ENCODE data around the gene SGCE.
A peak's percentile ranks its signal among the peaks of the same experiment; 100 is the strongest.

SGCE gene

GRCh38 chr7:94620703-94621118, 35.2 kb downstream of the SGCE start:
- DNase-seq: peak; percentile 35 to 81

GRCh38 chr7:94618126-94618525, 37.8 kb downstream of the SGCE start:
- DNase-seq: no peak

- no peak for DNase-seq
Observed at GRCh38 chr7:94616855-94617254, 39.1 kb downstream of the SGCE start.

DNA sequence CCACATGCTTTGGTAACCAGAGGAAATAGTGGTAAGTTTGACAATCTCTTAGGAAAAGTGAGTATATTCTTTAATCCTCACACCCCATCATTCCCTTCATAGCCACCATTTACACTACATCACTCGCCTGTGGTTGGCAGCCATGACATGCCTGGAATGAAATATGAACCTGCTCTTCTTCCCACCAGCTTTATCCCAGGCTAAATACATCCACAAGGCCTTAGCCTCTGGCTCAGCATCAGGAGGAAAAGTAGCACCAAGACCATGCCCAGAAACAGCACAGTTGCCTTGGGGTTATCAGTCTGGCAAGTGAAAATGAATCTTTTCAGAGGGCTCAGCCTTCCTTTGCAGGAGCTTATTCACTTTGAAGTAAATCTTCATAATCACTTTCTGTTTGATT, 40.3 kb downstream of the SGCE start:
- DNase-seq: no peak

GRCh38 chr7:94612661-94613060, 43.3 kb downstream of the SGCE start:
- DNase-seq: no peak

GRCh38 chr7:94612253-94612652, 43.7 kb downstream of the SGCE start:
- DNase-seq: no peak

DNA sequence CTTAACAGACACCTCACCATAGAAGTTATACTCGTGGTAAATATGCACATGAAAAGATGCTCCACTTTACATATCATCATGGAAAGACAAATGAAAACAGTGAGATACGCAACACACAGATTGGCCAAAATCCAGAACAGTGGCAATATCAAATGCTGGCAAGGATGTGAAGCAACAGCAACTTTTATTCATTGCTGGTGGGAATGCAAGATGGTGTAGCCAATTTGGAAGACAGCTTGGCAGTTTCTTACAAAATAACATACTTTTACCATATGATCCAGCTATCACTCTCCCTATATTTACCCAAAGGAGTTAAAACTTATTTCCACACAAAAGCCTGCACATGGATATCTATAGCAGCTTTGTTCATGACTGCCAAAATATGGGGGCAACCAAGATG, 46.4 kb downstream of the SGCE start:
- DNase-seq: no peak

- DNase-seq: no peak
Observed at GRCh38 chr7:94605031-94605430, 50.9 kb downstream of the SGCE start.

DNA sequence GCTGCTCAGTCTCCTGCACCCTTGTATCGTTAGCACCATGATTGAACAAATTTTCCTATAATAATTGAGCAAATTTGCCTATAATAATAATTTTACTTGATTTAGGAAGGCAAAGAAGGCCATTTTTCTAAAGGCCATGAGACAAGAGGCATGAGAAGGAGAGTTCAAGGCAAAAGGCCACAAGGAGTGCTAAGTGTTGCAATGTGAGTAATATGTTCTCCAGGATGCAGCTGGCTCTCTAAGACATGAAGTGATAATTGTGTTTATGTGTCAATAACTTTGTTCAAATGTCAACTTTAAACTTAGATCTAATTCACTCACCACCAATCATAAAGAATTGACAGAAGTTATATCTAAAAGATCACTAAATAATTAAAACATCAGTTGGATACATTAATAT, 53.8 kb downstream of the SGCE start:
- DNase-seq: no peak

DNA sequence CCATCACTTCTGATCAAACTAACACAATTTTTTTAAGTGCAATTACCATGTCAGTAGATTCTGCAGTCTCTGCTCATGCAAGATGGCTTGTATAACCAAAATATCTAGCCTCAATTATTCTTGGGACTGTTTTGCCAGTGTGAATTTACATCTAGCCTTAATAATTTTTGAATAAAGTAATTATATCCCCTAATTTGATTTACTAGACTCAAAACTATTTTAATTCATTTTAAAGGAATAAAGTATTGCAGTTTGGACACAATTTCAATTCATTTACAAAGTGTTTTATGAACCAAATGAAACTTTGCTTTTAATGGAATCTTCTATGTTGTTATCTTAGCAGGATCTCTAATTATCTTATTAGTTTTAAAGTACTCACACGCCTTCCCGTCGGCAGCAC, 55.7 kb downstream of the SGCE start:
- no peak for DNase-seq

DNA sequence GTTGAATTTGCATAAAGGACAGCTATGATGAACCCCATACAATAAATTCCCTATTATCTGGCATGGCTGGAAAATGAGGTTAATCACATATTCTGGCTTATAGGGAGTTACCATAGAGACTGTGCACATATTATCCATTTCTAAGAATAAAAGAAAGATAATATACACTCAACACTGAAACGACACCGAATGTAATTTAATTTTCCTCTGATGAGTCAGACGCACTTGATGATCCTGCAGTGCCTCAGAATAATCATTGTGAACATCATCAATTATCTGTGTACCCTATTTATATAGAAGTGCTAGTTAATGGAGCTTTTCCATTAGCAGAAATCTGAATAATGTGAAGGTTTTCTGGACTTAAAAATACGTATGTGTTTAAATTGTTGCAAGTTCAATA, 60.2 kb downstream of the SGCE start:
- no peak for DNase-seq

GRCh38 chr7:94594882-94595281, 61.1 kb downstream of the SGCE start:
- no peak for DNase-seq

DNA sequence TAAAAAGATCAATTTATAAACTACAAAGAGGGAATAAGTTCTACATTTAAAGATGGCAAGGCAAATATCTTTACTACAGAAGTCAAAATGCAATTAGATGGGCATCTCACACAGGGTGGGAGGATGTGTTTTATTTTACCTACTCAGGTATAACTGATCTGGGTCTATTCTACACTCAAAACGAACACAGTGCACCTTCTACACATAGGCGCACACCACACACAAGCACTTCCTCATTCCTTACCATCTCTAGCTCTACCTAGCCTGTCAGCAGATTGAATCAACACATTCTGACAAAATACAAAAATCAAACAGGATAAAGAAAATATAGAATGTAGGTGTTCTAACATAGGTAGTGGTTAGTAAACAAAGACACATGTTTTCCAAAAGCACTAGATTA, 64.8 kb downstream of the SGCE start:
- DNase-seq: no peak

DNA sequence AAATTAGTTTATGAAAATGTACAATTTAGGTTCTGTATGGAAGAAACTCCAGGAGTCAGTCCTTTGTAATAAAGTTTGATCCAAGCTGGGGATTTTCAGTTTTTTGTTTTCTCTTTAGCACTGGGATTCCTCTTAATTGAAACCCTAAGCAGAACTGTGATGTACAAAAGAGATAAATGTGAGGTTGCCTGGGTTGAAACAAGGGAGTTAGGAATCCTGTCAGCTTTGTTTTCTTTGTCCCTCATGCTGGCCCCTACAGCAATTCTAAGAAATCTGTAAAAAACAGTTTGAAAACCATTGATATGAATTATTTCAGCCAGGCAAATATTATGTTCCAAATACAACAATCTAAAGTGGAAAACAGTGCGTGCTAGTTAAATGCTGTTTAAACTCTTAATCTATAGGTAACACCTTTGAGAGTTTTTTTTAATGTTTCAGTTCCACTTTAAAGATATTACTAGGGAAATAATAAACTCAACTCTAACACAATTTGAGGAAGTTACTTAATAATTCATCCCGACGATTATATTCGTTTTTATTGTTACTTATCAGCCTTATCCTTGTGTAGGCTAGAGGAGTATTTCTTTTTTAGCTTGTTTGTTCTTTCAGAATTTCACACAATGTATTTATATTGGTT, 65.3 kb downstream of the SGCE start:
- no peak for DNase-seq

- no peak for DNase-seq
Observed at GRCh38 chr7:94588075-94588474, 67.9 kb downstream of the SGCE start.

- peak in 1 of 2 experiments; percentile 26 for DNase-seq
Observed at GRCh38 chr7:94584113-94584512, 71.8 kb downstream of the SGCE start.

DNA sequence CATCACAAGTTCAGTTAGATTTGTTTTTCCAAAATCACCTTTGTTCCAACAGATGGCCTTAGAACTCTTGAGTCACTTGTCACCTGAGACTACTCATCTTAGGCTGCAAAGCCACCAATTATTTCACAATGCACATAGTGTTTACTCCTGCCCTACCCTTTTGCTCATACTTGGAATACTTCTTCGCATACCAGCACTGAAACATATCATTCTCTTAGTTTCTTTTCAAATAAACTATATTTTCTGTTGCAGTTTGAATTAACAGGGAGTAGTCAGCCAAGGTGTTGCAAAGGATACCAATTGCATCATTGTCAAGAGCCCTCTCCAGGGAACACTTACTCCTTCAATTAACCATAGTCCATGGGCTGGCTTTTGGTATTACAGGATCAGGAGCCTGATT, 75.3 kb downstream of the SGCE start:
- DNase-seq: no peak

DNA sequence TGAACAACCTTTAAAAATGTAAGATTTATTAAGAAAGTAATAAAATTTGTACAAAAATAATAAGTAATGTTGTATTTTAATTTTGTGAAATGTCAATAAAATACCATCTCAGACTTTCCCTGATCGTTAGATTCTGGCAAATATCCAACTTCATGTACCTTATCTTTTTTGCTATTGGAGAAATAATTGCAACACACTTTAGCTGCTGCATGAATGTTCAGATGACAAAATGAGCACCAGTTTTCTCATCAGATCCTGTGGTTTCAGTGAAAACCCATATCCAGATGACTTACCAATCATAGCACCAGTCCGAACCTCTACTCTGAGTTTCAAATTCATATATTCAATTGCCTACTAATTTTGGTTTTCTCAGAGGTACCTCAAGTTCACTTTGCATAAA, 76.5 kb downstream of the SGCE start:
- no peak for DNase-seq

GRCh38 chr7:94578614-94579013, 77.3 kb downstream of the SGCE start:
- no peak for DNase-seq

- no peak for DNase-seq
Observed at GRCh38 chr7:94577357-94577756, 78.6 kb downstream of the SGCE start.

GRCh38 chr7:94576316-94576715, 79.6 kb downstream of the SGCE start:
- no peak for DNase-seq

GRCh38 chr7:94575646-94576045, 80.3 kb downstream of the SGCE start:
- DNase-seq: no peak

DNA sequence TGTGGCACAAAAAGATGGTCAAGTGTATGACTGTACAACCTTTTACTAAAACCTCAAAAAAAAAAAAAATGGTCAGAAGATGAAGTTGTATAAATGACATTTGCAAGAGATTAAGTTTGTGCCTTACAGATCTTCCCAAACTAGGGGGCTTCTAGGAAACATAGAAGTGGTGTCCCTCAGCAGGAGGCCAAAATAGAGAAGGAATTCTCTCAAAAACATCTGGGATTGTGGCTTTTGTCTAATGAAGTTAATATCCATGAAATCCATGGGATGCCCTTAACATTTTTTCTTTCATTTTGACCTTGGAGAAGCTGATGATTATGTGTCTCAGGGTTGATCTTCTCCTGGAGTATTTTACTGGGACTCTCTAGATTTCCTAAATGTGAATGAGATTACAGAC, 84.1 kb downstream of the SGCE start:
- no peak for DNase-seq

GRCh38 chr7:94567396-94567795, 88.5 kb downstream of the SGCE start:
- no peak for DNase-seq

GRCh38 chr7:94565247-94565894, 90.6 kb downstream of the SGCE start:
- DNase-seq: no peak
